Common myeloid progenitor, CD34-positive (primary cell): ENCODE results near the gene PODXL2.

ENCODE experiments used
- CTCF ChIA-PET: fragments of 350-600 bp; sonication (Branson Sonifier 250); formaldehyde crosslinking; loops from one replicate; lab custom pipeline; 2021; ENCODE audit warnings: antibody characterized with exemption; lab: Charles Lee
- POLR2A ChIA-PET: fragments of 350-600 bp; sonication (Branson Sonifier 250); formaldehyde crosslinking; loops from one replicate; lab custom pipeline; 2021; ENCODE audit warnings: antibody characterized with exemption; lab: Charles Lee
- DNase-seq, 3 donors: peaks; one replicate each; pipeline versions ENCODE4 v3.0.0 to v3.0.0-alpha.2; 2013
- H3K27ac ChIP-seq, 2 experiments: 1 replicate in 1 of 2; 2 replicates in 1 of 2; pipeline ENCODE4 v1.7.0; 2013; ENCODE audit warnings: inconsistent platforms in 2 of 2, low read length in 2 of 2, mild to moderate bottlenecking in 2 of 2, low read depth in 1 of 2, moderate library complexity in 1 of 2; ENCODE audit not compliant: severe bottlenecking in 2 of 2, insufficient read depth in 1 of 2, poor library complexity in 1 of 2
- H3K27me3 ChIP-seq, 5 experiments: replicated peaks in 2 of 5; 1 replicate in 3 of 5; 2 replicates in 2 of 5; pipeline versions ENCODE4 v1.6.1 to v1.7.0; 2013; ENCODE audit warnings: low read length in 4 of 5, mild to moderate bottlenecking in 2 of 5, moderate library complexity in 2 of 5, inconsistent platforms in 1 of 5; ENCODE audit not compliant: insufficient read depth in 5 of 5, control insufficient read depth in 4 of 5
- H3K36me3 ChIP-seq, 4 experiments: 1 replicate in 2 of 4; 2 replicates in 2 of 4; pipeline versions ENCODE4 v1.6.1 to v1.7.0; 2013; ENCODE audit warnings: low read length in 3 of 4, control low read depth in 1 of 4, mild to moderate bottlenecking in 1 of 4; ENCODE audit not compliant: control insufficient read depth in 4 of 4, insufficient read depth in 4 of 4
- H3K4me1 ChIP-seq, 4 experiments: 1 replicate in 3 of 4; 2 replicates in 1 of 4; pipeline versions ENCODE4 v1.6.1 to v1.7.1; 2013; ENCODE audit warnings: low read length in 3 of 4, mild to moderate bottlenecking in 3 of 4, control low read depth in 1 of 4, inconsistent platforms in 1 of 4, moderate library complexity in 1 of 4; ENCODE audit not compliant: control insufficient read depth in 4 of 4, insufficient read depth in 4 of 4; ENCODE audit errors: control extremely low read depth in 1 of 4
- H3K4me3 ChIP-seq, 7 experiments: 1 replicate in 4 of 7; 2 replicates in 3 of 7; pipeline versions ENCODE4 v1.5.1 to v1.7.0; 2013; ENCODE audit warnings: mild to moderate bottlenecking in 7 of 7, low read length in 6 of 7, moderate library complexity in 6 of 7, inconsistent platforms in 2 of 7, low read depth in 2 of 7, control low read depth in 1 of 7; ENCODE audit not compliant: insufficient read depth in 4 of 7, control insufficient read depth in 1 of 7; ENCODE audit errors: extremely low read depth in 1 of 7
- H3K9me3 ChIP-seq, 5 experiments: 1 replicate in 4 of 5; 2 replicates in 1 of 5; pipeline versions ENCODE4 v1.6.1 to v1.7.1; 2013; ENCODE audit warnings: low read length in 4 of 5, mild to moderate bottlenecking in 2 of 5, inconsistent platforms in 1 of 5, low read depth in 1 of 5, moderate library complexity in 1 of 5; ENCODE audit not compliant: control insufficient read depth in 4 of 5, insufficient read depth in 2 of 5; ENCODE audit errors: control extremely low read depth in 1 of 5
- WGBS: methylation state at CpG from one replicate; pipeline ENCODE4 v1.1.5; 2013; ENCODE audit not compliant: insufficient coverage; 5-methylcytosine and 5-hydroxymethylcytosine counted together

Gene PODXL2

DNA sequence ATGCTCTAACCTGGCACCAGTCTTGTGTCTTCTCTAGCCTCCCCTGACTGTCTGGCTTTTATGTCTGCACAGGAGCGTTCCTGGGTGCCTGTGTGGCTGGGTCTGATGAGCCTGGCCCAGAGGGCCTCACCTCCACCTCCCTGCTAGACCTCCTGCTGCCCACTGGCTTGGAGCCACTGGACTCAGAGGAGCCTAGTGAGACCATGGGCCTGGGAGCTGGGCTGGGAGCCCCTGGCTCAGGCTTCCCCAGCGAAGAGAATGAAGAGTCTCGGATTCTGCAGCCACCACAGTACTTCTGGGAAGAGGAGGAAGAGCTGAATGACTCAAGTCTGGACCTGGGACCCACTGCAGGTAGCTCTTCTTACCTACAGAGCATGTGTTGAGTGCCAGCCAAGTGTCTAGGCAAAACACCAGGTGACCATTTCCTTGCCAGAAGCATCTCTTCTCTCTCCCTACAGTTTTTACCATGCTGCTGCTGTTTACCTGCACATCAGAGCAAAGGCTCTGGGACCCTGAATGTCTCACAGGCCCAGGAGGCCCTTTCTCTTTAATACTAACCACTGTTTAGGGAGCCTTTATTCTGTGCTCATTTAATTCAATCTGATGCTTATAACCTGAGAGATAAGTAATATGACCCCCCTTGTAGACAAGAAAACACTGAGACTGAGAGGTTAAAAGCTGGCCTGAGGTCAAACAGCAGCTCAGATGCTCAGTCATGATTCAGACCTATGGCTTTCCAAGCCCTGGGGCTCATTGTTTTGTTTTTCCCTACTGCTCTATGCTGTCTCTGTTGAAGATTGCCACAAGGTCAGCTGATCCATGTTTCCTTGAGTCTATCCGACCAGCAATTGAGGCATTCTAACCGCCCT, 10.4 kb downstream of the PODXL2 start:
- ChIA-PET CTCF (interaction anchor here (1.6 kb wide), 1 partner anchor 13 kb away, joined by 7 read pairs; no protein-coding TSS in a partner anchor), POLR2A (no interaction called here)
- no peak overlapping the region for H3K4me3 ChIP-seq
- no peaks in the 10 kb centered on the region for H3K36me3 ChIP-seq
- DNase-seq, result no peak
- H3K4me1 ChIP-seq, result peaks cover 0 to 8% (median 0%) of the 10 kb centered on the region in 4 experiments
- H3K27ac ChIP-seq, result no peak overlapping the region
- no peaks in the 10 kb centered on the region for H3K27me3 ChIP-seq
- no peaks in the 10 kb centered on the region for H3K9me3 ChIP-seq
- WGBS, result 93% methylated on average over 5 of the region's 5 CpGs

DNA sequence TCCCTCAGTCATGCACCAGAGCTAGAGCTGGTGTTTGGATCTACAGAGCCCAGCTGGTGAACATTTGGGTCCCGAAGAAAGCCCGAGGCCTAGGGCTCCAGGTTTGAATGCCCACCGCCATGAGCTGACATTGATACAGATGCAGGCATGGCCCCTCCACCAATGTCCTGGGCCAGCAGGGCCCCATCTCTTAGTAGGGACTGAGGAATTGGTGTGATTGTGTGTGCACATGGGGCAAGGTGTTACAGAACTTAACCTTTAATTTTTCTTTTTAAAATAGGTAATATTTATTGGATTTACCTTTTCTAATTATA, 11.0 kb downstream of the PODXL2 start:
- no peaks in the 10 kb centered on the region for H3K36me3 ChIP-seq
- H3K27ac ChIP-seq, result no peak overlapping the region
- CTCF ChIA-PET, result interaction anchor here (1.6 kb wide), 1 partner anchor 13 kb away, joined by 7 read pairs; no protein-coding TSS in a partner anchor
- no peak for DNase-seq
- H3K4me1 ChIP-seq, result peaks cover 0 to 8% (median 0%) of the 10 kb centered on the region in 4 experiments
- no peaks in the 10 kb centered on the region for H3K27me3 ChIP-seq
- POLR2A ChIA-PET, result no interaction called here
- WGBS, result 94% methylated on average over 2 of the region's 3 CpGs
- H3K4me3 ChIP-seq, result no peak overlapping the region
- no peaks in the 10 kb centered on the region for H3K9me3 ChIP-seq

DNA sequence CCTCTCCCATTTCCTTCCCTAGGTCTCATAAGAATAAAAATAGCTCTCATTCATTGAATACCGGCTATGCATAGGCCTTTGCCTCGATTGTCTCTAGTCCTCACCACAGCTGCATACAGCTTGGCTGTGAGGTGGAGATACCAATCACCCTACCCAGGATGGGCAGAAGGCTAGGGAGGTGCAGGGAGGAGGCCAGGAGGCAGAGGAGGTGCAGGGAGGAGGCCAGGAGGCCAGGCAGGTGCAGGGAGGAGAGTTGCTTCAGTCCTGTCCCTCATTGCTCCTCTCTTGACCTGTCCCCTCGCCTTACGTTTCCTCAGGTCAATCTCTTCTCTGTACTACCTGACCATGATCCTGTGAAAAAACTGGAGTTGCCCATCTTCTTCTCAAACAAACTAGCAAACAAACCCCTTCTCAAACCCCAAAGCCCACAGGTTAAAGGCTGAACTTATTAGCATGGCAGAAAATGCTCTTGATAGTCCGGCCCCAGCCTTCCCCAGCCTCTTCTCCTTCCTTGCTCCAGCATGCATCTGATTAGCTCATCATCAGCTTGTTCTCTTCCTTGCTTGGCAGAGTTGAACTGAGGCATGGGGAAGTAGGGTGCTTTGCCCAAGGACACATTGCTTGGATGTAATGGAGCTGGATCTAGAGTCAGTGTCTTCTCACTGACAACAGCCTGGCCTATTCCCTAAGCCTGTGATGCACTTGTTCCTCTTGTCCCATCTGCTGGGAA, 15.8 kb downstream of the PODXL2 start:
- WGBS, result 69% methylated on average over 4 of the region's 5 CpGs
- H3K27ac ChIP-seq, result no peak overlapping the region
- H3K4me3 ChIP-seq, result no peak overlapping the region
- no peaks in the 10 kb centered on the region for H3K27me3 ChIP-seq
- CTCF ChIA-PET, result interaction anchor here (0.9 to 1.6 kb wide), 3 partner anchors 10 to 61 kb away, joined by 3 to 4 read pairs (median 3); no protein-coding TSS in a partner anchor
- H3K9me3 ChIP-seq, result no peaks in the 10 kb centered on the region
- H3K4me1 ChIP-seq, result no peaks in the 10 kb centered on the region
- POLR2A ChIA-PET, result no interaction called here
- no peak for DNase-seq
- H3K36me3 ChIP-seq, result peaks cover 0 to 3% (median 0%) of the 10 kb centered on the region in 4 experiments

DNA sequence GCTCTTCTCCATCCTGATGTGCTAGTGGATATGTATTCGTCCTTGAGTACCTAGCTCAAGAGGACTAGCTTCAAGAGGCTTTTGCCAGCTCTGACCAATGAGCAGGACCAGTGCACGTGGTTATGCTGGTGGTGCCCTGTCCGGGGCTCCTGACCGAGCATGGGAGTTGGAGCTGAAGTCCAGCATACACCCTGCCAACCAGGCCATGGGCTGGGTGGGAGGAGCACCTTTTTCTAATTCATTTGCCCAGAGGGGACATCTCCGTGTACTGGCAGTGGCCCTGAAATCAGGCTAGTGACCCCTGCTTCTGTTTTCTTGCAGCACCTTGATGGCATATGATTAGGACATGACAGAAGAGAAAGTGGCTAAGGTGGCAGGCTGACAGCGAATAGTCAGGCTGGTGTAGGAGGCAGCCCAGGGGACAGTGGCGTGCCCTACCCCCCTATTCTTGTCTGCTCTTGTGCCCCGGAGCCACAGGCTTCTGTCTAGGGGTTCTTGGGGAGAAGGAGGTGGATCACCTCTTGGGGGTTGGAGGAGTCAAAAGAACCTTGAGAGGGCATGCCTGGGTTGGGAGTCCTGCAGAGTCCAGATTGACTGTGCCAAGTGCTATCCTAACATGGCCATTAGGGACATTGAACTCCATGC, 16.5 kb downstream of the PODXL2 start:
- Histone ChIP-seq H3K9me3 (no peaks in the 10 kb centered on the region), H3K27me3 (no peaks in the 10 kb centered on the region), H3K4me1 (no peaks in the 10 kb centered on the region), H3K36me3 (peaks cover 0 to 3% (median 0%) of the 10 kb centered on the region in 4 experiments), H3K27ac (no peak overlapping the region), H3K4me3 (no peak overlapping the region)
- 98% methylated on average over 7 of the region's 8 CpGs for WGBS
- POLR2A ChIA-PET, result interaction anchor here (0.6 kb wide), 1 partner anchor 1155 kb away, joined by 3 read pairs; no protein-coding TSS in a partner anchor
- DNase-seq, result no peak
- CTCF ChIA-PET, result interaction anchor here (1.3 to 1.6 kb wide), 2 partner anchors 9 to 61 kb away, joined by 3 to 4 read pairs; no protein-coding TSS in a partner anchor

DNA sequence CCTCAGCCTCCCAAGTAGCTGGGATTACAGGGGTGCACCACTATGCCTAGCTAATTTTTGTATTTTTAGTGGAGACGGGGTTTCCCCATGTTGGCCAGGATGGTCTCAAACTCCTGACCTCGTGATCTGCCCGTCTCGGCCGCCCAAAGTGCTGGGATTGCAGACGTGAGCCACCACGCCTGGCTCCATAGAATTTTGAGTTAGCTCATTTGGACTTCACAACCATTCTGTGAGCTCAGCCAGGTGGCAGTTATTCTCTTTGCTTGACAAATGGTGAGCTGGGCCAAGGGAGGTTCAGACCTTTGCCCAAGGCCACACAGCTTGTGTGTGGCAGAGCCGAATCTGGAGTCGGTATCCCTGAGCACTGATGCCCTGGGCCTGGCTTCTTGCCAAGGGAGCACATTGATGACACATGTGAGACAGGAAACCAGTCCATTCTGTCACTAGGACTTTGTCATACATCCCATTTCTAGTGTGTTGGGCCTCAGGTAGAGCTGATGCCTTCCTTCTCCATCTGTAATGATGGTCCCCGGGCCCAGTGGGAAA, 17.6 kb downstream of the PODXL2 start:
- ChIA-PET POLR2A (interaction anchor here (0.6 kb wide), 1 partner anchor 1156 kb away, joined by 3 read pairs; no protein-coding TSS in a partner anchor), CTCF (interaction anchor here (0.6 to 3.3 kb wide), 9 partner anchors 9 to 404 kb away, joined by 3 to 11 read pairs (median 4); no protein-coding TSS in a partner anchor)
- Histone ChIP-seq H3K4me3 (no peak overlapping the region), H3K4me1 (no peaks in the 10 kb centered on the region), H3K9me3 (no peaks in the 10 kb centered on the region), H3K36me3 (peaks cover 0 to 3% (median 0%) of the 10 kb centered on the region in 4 experiments), H3K27ac (no peak overlapping the region), H3K27me3 (no peaks in the 10 kb centered on the region)
- WGBS, result 95% methylated on average over 10 of the region's 10 CpGs
- DNase-seq, result no peak

DNA sequence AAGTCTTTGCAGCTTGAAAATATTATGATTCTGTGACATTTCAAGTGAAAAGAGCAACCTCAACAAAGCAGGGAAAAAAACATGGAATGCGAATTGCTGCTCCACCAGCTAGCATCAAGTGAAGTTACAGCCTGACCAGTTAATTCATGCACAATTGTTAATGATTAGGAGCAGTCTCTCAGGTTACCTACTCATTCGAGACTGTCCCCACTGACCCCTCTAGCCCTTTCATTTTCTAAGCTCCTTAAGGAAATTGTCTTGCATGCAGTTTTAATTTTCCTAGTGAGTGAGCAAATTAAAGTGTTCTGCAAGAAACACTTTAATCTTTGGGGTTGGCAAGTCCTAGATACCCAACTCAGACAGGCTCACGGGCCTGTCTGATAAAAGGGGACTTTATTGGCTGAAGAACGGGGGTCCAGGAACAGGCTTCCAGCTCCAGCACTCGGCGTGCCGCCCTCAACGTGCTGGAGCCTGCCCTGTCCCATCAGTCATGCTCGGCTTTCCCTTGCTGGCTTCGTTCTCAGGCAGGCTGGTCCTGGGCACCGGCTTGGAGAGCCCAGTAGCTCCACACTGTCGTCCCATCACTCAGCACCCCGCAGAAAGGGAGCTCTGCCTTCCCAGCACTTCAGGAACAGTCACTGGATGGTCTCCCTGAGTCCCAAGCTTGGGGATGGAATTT, 18.3 kb downstream of the PODXL2 start:
- Histone ChIP-seq H3K4me3 (no peak overlapping the region), H3K27ac (no peak overlapping the region), H3K9me3 (no peaks in the 10 kb centered on the region), H3K36me3 (peaks cover 0 to 3% (median 0%) of the 10 kb centered on the region in 4 experiments), H3K27me3 (no peaks in the 10 kb centered on the region), H3K4me1 (no peaks in the 10 kb centered on the region)
- ChIA-PET CTCF (interaction anchor here (0.6 to 3.3 kb wide), 13 partner anchors 9 to 1647 kb away, joined by 3 to 11 read pairs (median 4); partner anchors contain the start of gene TPRA1), POLR2A (interaction anchor here (0.6 kb wide), 1 partner anchor 108 kb away, joined by 3 read pairs; no protein-coding TSS in a partner anchor)
- 97% methylated on average over 12 of the region's 13 CpGs for WGBS
- DNase-seq, result no peak
